Erythroblast (primary cell): ENCODE results near the gene HHLA2.
"Not testable (repeated sequence)": the region's sequence is repeated elsewhere in the genome, so short reads cannot be mapped to it uniquely, and the experiment has no call there.

Source experiments
- GATA1 ChIP-seq: IDR thresholded peaks from 2 replicates; pipeline ENCODE4 v1.6.1; 2011; ENCODE audit warnings: low read depth, mild to moderate bottlenecking, control low read depth, low read length, moderate library complexity
- POLR2A ChIP-seq: IDR thresholded peaks from 2 replicates; pipeline ENCODE4 v1.6.1; 2011; ENCODE audit warnings: mild to moderate bottlenecking, low read length

DNA sequence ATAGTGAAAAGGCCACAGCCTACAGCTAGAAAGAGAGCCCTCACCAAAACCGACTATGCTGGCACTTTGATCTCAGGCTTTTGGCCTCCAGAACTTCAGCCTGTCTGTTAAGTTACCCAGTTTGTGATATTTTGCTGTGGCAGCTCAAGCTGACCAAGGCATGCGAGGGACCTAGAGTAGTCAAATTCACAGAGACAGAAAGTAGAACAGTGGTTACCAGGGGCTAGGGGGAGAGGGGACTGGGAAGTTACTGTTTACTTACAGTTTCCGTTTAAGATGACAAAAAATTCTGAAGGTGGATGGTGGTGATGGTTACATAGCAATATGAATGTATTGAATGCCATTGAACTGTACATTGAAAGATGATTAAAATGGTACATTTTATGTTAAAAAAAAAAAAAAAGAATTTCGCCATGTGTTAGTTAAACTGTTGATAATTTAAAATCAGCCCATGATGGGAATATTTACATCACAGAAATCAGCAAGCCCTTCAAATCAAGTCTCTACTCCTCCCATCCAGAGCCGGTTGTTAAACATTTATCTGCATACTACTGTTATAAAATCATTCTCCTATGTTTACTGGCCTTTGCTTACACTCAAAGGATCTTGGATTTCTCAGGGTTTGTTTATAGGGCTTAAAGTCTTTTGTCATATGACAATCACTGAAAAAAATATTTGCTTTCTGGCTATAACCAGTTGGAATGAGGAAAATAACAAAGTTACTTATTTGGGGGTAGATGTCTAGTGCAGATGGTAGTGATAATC is 31.6 kb upstream of the HHLA2 start:
- TF ChIP-seq POLR2A, GATA1: not testable (repeated sequence)
